HG03103 (cell line): ENCODE measurements around the gene STAMBP.
"Not testable (repeated sequence)": the region's sequence is repeated elsewhere in the genome, so short reads cannot be mapped to it uniquely, and the experiment has no call there.

Experiments used
- ATAC-seq: cut with Tn5 transposase; IDR thresholded peaks from one replicate; pipeline ENCODE4 v1.9.1; 2021; ENCODE audit warnings: low read depth; ENCODE audit not compliant: unreplicated experiment

STAMBP gene

GRCh38 chr2:73885406-73885805, 56.6 kb downstream of the STAMBP start:
- ATAC-seq, result no peak

GRCh38 chr2:73886357-73886756, 57.6 kb downstream of the STAMBP start:
- ATAC-seq, result no peak

GRCh38 chr2:73887596-73888353, 59.0 kb downstream of the STAMBP start:
- ATAC-seq, result not testable (repeated sequence)

GRCh38 chr2:73888388-73888787, 59.6 kb downstream of the STAMBP start:
- ATAC-seq, result no peak

- ATAC-seq, result no peak
These were observed 60.4 kb downstream of the STAMBP start for GRCh38 chr2:73889206-73889605.

GRCh38 chr2:73890301-73891092, 61.7 kb downstream of the STAMBP start:
- no peak for ATAC-seq

GRCh38 chr2:73891276-73891901, 62.6 kb downstream of the STAMBP start:
- ATAC-seq, result no peak

GRCh38 chr2:73892631-73893329, 64.0 kb downstream of the STAMBP start, which contains the start of gene ACTG2:
Gene ACTG2 (plus strand): TSS chr2:73893008. CDS start chr2:73901312, 8,304 bp downstream.
- ATAC-seq, result no peak

GRCh38 chr2:73893764-73894474, 65.2 kb downstream of the STAMBP start:
- no peak for ATAC-seq

- ATAC-seq, result no peak
These were observed 65.7 kb downstream of the STAMBP start for GRCh38 chr2:73894475-73894850.

GRCh38 chr2:73894877-73895276, 66.1 kb downstream of the STAMBP start:
- ATAC-seq, result no peak

- no peak for ATAC-seq
These were observed 66.7 kb downstream of the STAMBP start for GRCh38 chr2:73895473-73895872.

GRCh38 chr2:73896362-73897239, 67.8 kb downstream of the STAMBP start:
- ATAC-seq, result no peak

- no peak for ATAC-seq
These were observed 68.5 kb downstream of the STAMBP start for GRCh38 chr2:73897240-73897583.

GRCh38 chr2:73897934-73898333, 69.2 kb downstream of the STAMBP start:
- no peak for ATAC-seq

- ATAC-seq, result no peak
These were observed 71.1 kb downstream of the STAMBP start for GRCh38 chr2:73899801-73900336.

GRCh38 chr2:73901143-73901542, 72.4 kb downstream of the STAMBP start:
- ATAC-seq, result no peak

GRCh38 chr2:73902284-73902683, 73.5 kb downstream of the STAMBP start:
- ATAC-seq, result no peak

- no peak for ATAC-seq
These were observed 74.6 kb downstream of the STAMBP start for GRCh38 chr2:73903313-73903712.
